HG03064 (cell line): ENCODE measurements around the gene FMNL2.
A peak's percentile ranks its signal among the peaks of the same experiment; 100 is the strongest.

Source experiments
- ATAC-seq: cut with Tn5 transposase; IDR thresholded peaks from one replicate; pipeline ENCODE4 v1.9.1; 2021; ENCODE audit warnings: low read depth; ENCODE audit not compliant: unreplicated experiment

FMNL2 gene

DNA sequence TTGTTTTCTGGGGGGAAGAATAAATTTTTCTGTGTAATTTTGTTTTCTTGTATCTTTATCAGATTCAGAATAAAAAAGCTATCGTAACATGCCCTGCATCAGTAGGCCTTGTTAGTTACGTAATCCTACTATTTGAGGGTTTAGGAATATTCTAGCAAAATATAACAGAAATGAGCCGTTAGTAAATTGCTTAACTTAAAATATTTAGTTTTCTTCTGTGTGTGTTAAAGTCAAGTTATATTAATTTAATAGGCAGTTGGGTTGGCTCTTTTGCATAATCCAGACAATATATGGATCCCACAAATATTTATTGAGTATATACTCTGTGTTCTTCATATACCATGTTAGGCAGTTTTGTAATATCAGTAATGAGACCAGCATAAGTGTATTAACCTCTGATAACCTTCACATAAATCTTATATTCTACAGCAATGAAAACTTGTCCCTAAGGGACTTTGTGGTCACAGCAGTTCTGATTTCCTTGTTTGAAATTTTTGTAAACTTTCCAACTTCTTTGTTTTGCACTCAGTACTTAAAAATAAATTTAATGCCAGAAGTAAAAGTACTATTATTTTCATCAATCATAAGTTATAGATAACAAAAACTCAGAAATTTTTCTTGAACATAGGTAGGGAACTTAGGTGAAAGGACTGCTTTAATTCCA lies 151.9 kb downstream of the FMNL2 start:
- no peak for ATAC-seq

DNA sequence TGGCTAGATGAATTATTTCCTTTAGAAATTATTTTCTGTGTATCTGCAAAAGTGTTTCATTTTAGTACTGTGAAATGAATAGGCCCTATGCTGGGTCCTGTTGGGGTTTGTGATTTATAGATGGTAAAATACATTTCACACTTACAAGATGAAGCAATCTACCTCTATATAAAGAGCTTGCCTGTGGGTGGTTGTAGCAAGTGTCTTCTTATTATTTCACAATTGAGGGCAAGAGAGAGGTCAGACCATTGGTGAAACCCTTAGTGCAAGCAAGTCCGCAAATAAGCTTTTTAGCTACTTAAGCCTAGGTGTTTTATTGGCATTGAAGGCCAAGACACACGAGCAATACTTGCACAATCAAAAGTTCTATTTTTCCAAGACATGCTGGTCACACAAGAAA lies 153.1 kb downstream of the FMNL2 start:
- no peak for ATAC-seq

DNA sequence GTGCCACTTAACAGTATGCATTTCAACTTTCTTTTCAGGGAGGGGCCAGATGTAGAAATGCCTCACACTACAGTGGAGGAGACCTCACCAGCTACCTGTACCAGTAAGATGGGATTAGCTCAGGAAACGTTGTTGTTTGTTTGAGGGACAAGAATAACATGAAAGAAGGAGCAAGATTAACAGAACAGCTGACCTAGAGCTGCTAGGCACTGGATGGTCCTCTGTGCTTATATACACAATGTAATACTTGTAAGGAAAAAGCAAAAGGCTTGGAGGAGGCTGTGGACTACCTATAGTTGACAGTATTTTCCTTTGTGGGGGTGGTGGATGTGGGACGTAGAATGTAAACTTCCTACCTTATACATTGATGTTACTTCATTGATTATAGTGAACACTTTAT lies 154.4 kb downstream of the FMNL2 start:
- ATAC-seq: no peak

DNA sequence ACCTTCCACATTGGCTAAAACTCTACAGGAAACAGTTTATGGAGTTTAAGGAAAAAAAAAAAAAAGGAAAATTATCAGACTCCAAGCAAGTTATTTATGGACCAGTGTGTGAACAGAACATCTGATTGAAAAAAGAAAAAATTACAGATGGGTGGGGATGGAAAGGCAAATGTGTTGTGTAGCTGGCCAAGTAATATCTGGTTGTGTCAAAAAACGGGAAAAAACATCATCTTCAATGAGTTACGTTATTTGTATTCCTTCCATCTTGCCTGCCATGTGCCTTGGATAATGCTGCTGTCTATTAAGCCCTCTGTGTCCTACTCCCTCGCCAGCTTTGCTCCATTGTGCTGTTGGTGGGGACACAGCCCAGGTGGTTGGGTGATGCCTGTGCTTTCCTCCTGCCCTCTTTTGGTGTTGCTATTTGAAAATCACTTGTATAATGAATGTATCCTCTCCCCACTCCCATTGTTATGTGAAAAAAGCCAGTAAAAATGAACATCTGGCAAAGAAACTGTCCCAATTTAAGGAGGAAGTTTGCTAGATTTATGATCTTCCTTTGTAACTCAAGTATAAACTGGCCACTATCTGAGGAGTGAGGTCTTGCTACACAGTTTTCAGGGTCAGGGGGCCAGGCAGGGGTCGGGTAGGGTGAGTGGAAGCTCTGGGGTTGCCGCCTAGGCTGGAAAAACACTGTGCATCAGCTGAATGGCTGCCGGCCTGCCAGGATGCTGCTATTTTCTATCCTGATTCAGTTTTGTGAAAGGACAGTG lies 155.9 kb downstream of the FMNL2 start:
- ATAC-seq: no peak

DNA sequence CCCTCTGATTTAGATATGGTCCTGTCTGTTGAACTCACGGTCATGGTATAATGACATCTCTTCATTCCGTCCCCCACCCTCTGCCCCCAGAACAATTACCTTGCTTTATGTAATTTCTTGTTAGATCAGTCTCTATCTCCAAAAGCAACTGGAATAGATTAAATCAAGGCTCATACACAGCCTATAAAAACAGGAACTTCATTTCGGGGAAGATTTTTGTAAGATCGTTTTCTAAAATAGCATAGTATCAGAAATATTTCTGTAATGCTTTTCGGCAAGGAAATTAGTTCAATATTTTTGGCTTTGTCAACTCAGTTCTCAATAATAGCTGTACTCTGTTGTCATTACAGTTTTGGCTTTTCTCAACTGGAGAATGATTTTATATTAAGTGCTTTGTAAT lies 157.2 kb downstream of the FMNL2 start:
- no peak for ATAC-seq

DNA sequence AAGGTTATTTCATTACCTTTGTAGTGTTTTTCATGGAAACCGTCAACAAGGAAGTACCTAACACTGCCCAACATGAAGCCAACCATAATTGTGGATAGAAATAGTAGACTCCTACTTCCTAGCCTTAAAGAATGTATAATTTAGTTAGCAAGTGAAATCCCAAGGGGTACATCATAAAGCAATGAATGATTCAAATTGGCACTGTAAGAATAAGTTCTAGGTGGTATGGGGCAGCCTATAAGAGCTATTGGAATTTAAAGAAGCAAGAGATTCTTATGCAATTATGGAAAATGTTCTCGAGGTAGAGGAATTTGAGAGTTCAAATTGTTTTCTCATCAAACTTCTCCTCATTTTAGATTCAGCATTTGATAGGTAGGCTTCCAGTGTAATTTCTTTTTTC lies 157.9 kb downstream of the FMNL2 start:
- no peak for ATAC-seq

DNA sequence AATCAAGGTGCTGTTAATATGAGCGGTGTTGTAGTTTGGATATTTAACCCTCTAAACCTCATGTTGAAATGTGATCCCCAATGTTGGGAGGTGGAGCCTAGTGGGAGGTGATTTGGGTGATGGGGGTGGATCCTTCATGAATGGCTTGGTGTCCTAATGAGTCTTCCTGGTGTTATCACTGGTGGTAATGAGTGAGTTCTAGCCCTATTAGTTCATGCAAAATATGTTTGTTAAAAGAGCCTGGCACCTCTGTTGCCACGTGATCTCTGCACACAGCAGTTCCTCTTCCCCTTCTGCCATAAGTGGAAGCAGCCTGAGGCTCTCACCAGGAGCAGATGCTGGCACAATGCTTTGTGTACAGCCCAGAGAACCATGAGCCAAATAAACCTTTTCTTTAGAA lies 158.4 kb downstream of the FMNL2 start:
- ATAC-seq: no peak

DNA sequence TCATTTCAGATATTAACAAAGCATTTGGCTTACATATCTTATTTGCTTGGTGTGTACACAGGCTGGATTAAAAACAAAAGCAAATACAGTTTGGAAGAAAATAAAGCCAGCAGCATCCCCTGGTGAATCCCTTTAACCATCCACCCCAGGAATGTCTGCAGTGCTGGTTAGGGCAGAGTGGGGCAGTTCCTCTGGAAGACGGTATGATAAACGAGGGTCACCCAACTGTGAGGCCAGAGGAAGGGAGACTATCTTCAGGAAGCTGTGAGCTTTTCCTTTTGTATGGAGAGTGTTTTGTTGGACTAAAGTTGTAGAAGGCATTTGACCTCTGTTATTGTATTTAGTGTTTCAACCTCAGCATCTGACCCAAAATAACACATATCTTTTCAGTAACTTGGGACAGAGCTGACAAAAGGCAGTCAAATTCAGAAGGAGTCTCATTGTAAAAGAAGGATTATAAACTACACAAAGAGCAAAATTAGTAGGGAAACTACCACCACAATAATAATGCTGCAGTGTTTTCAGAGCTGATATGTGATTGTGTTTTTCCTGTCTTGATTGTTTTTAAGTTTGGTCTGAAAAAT lies 159.1 kb downstream of the FMNL2 start:
- ATAC-seq: no peak

DNA sequence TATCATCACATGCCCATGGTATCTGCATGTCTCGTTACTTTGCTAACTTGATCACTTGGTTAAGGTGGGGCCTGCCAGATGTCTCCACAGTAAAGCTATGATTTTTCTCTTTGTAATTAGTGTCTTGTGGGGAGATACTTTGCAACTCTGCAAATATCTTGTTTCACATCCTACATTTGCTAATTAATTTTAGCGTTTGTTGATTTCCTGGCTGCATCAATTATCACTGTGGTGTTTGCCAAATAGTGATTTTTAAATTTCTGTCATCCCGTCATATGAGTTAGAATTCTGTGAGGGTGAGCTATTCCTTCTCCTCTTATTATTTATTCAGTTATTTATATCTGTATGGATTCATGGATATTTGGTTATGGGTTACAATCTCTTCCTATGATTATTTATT lies 161.4 kb downstream of the FMNL2 start:
- no peak for ATAC-seq

DNA sequence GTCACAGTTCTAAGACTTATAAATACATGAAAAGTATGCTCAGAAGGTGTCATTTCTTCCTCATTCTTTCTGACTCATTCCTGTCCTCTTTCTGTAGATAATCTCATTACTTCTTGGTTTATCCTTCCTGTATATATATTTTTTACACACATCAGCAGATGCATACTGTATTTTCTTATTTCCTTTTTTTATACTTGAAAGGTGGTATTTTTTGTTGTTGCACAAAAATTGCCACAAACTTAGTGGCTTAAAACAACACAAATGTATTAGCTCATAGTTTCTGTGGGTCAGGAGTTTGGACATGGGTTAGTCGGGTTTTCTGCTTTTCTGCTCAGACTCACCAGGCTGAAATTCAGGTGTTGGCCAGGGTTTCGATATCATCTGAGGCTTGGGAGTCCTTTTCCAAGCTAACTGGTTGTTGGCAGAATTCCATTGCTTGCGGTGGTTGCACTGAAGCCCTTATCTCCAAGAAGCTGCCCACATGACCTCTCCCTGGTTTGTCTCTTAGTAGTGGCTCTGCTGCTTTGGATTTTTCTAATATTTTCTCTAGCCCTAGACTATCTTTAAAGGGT lies 162.6 kb downstream of the FMNL2 start:
- peak; percentile 59 for ATAC-seq

DNA sequence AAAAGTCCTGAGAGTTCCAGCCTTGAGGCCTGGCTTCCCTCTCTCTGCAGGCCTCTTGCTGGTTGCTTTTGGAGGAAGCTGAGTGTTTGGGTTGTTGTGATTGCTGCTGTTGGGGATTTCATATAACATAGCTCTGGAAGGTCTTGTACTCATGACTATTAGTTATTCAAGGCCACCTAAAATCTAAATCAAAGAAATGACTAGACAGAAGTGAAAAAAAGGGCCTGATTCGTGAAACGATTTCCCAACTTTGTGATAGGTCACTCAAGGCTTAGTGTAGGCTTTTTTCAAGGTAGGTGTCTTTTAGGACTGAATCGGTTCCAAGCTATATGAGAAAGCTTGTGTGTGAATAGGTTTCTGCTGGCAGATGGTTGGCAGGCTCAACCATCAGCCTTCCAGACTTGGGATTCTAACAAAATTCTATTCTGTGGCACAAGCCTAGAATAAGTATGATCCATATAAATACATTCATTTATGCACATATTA lies 164.4 kb downstream of the FMNL2 start:
- ATAC-seq: no peak

DNA sequence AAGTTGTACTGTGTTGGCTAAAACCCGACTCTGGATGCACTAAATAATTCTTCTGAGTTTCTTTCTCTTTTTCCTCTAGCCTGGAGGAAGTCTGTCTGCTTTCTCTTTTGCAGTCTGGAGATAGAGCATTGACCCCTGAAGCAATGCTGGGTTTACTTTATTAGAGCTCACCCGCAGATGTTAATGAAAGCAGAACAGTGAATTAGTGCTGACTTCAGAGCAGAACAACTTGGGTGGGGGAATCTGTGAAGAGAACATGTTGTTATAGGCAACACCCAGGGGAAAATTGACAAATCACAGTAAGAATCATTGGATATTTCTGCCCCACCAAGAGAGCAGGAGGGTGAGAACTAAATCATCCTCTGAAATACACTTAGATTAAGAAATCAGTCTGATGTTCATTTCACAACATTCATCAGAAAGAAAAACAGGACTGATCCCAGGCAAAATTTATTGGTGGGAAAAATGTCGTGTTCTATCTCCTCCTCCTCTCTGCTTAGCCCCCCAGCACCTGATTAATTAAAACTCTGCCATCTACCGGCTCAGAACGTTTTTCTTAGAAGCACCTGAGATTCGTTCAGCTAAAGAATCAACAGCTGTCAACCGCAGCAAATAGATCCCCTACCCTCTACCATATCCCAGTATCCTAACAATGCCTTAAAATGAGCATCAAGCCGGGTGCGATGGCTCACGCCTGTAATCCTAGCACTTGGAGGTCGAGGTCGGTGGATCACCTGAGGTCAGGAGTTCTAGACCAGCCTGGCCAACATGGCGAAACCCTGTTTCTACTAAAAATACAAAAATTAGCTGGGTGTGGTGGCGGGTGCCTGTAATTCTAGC lies 165.1 kb downstream of the FMNL2 start:
- ATAC-seq: no peak

DNA sequence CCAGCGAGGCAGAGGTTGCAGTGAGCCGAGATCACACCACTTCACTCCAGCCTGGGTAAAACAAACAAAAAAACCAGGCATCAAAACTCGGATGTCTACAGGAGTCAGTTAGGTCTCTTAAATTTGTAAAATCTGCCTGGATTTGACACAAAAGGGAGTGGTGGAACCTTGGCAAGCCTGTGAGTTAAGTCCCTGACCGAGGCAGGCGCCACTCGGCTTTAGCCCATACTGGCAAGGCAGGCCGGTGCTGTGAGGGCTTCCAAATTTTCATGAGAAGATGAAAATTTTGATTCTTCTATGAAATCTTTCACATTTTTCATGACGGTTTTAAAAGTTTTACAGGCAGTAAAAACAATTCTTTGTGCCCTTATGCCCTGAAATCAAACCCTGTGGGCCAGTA lies 165.8 kb downstream of the FMNL2 start:
- no peak for ATAC-seq

DNA sequence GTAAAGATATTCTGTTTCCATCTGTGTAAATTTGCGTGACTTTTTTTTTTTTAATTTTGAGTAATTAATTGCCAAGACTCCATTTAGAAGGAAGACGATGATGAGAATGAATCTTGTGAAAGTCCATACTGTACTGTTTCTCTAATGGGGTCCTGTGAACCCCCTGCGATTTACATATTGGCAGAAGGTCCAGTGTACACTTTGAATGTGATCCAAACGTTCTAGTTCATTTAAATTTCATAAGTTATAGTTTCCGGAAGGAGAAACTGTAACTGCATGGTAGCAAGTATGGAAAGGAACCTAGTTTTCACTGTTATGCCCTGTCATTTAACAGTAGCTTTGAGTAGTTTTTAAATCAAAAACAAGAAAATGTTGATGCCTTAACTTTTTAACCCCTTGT lies 166.7 kb downstream of the FMNL2 start:
- ATAC-seq: no peak

DNA sequence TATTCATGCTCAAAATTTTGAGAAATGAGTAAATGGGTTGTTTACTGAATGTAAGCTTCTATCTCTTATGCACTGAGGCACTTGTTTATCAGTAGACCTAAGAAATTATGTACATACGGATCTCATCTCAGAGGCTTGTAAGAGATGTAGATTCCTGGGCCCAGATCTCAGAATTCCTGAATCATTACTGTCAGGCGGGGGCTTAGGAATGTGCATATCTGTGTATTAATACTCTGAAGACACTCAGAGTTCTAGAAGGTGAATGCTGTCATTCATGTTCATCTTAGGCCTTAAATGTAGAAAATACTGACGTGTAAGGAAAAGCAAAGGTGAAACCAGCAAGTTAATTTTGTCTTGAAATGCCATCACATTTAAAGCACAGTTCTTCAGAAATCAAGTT lies 169.6 kb downstream of the FMNL2 start:
- ATAC-seq: no peak

DNA sequence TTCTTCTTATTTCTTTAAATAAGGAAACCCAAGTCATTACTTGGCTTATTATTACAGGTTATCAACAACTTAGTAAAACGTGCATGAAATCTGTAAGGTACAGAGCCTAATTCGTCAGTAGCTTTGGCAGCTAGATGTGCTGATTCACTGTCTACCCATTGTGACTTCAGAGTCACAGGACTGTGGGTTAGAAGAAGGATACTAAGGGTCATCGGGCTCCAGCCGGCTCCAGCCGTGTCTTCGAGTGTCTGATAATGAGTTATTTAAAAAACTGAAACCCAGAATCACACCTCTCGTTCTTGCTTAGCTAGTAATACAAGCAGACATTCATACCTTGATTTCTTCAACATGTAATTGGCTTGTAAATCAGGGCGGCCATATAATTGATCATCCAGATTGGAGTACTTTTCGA lies 170.5 kb downstream of the FMNL2 start:
- peak; percentile 72 for ATAC-seq

DNA sequence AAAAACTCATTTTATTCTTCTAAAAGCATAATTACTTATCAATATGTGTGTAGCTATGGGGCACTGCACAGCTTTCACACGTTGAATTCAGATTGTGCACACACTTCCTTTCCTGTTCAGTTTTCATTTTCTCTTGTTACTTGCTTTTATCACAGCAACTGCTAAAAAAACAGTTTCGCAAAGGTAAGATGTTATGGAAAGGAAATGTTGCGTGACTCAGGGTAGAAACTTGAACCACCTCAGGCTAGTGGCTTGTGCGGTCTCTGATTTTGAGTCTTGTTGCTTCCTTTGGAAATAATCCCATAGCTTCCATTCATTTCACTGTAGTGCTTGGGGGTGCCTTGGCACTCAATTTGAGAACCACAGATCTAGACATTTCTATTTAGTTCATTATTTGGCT lies 171.9 kb downstream of the FMNL2 start:
- ATAC-seq: peak; percentile 55

DNA sequence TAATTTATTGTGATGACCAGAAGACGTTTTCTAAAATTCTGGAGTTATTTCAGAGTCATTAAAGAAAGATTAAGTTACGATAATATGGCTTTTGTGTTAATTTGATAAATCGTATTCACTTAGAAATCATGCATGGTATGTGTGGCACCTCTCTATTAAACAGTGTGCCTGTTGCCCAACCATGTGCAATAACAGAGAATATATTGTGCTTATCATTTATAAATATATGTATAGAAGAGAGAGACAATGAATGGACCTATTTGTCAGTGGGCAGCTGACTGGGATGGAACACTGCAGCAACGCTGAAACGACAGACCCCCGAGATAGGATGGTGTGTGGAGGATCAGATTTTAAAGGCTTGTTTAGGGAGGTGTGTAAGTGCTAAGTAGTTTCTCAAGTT lies 172.9 kb downstream of the FMNL2 start:
- ATAC-seq: no peak

DNA sequence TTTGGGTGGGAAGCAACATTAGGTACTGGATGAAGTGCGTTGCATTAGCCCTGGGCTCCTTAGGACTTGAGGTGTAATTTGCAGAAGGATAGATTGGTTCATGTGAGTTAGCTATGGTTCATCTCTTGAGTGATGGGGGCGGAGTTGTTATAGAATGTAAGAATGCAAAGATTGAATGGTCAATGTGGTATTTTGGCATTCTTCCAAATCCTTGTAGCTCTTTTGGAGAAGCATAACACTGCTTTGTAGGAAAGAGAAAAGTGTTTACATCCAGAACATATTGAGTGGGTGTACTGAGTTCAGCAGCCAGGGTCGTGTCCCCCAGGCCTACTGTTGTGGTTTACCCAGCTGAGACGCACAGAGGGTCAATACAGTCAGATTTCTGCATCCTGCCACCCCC lies 173.5 kb downstream of the FMNL2 start:
- no peak for ATAC-seq

DNA sequence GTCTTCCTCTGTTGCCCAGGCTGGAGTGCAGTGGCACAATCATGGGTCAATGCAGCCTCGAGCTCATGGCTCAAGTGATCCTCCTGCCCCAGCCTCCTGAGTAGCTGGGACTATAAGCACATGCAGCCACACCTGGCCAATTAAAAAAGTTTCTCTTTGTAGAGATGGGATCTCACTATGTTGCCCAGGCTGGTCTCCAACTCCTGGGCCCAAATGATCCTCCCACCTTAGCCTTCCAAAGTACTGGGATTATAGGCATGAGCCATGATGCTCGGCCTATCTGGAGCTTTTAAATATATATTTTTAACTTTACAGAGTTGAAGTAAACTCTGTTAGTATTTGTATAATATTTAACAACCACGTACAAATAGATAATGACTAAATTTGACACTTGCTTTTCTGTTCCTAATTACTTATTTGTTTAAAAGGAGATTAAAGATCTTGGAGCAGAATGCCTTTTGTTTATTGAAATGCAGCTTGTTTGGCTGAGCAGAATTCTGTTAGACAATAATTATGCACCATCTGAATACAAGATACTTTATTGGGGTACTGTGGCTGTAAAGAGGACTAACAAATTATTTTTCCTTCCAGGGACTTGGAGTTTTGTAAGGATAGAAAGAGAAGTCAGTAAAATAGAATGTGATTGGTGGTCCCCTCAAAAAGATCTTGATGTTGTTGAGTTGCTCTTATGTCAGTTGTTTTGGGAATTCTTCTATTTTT lies 175.0 kb downstream of the FMNL2 start:
- no peak for ATAC-seq
